ENCODE data around the gene CENPQ.

The CENPQ gene

DNA sequence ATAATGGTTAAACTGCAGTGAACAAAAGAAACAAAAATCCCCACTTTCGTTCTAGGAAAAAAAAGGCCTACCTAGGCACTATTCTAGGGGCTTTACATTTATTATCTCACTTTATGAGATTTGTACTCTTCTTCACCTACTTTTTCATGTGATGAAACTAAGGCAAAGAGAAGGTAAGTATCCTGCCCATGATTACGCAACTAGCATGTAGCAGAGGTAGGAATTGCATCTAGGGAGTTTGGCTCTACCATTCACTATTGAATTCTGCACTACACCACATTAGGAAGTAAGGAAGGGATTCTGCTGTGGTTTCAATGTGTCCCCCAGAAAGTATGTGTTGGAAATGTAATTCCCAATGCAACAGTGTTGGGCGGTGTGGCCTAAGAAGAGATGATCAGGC, 75.9 kb downstream of the CENPQ start:
- in situ Hi-C loops (cut with MboI; ENCODE audit: low sequenced_read_pairs) = no loop called here

DNA sequence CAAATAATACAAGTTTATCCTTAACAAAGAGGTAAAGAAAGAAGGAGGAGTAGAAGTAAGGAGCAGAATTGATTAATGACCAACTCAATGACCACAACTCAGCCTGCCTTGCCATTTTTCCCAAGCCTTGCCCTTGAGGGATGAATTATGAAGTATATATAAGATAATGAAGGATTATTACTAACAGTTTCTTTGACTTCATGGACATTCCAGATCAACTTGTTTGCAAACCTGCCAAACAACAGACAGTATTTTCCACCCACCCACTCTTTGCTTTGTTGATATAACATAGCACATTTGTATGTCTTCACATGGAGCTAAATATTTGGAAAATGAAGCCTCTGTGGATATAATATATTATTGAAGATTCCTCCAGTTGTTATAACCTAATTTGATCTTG, 77.4 kb downstream of the CENPQ start:
- in situ Hi-C loops (cut with MboI; ENCODE audit: low sequenced_read_pairs) = no loop called here

DNA sequence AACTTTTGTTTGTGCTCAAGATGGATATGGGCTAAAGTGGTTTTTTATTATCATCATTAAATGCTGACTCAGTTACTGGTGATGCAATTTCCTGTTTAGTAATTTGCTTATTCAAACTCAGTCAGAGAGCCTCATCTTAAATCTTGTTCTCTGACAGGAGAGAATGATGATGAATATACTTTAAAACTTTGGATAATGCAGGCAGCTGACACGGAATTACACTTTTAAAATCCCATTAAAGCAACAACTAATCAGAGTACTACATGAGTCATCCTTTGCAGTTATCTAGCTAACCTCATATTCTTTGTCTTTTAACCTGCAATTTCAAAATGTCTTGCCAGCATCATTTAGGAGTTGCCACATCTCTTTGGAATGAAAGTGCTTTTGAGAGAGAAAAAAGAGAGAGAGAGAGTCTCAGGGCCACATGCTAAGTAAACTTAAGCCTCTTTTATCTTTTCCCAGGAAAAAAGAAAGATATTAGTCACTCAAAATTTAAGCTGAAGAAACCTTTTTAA, 78.1 kb downstream of the CENPQ start:
- in situ Hi-C loops (cut with MboI; ENCODE audit: low sequenced_read_pairs) = no loop called here

DNA sequence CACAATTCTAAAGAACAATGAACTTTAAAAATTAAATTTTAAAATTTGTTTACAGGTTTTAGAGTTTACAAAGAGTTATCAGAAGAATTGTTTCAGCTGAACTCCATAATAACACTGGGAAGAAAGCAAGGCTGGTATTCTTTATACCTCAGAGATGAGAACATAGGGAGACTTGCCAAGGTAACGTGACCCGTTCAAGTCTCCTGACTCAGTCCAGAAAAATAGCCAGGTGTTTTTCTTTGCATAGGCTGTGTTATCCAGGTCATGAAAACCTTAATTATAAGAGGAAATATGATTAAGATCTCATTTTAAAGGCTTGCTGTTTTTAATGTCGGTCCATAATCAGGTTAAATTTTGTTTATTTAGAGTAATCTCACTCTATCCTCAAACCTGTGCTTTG, 78.8 kb downstream of the CENPQ start:
- in situ Hi-C loops (cut with MboI; ENCODE audit: low sequenced_read_pairs) = no loop called here
